ENCODE measurements around the gene MRPL34. TPM values are rescaled to one million over a fixed set of nuclear protein-coding genes. Genes with fewer than 3 reads are reported as not detected.

MRPL34 gene
- total RNA-seq, 4 donors from 2014 or later: 91.1 to 97.2 (median 92.8) TPM

DNA sequence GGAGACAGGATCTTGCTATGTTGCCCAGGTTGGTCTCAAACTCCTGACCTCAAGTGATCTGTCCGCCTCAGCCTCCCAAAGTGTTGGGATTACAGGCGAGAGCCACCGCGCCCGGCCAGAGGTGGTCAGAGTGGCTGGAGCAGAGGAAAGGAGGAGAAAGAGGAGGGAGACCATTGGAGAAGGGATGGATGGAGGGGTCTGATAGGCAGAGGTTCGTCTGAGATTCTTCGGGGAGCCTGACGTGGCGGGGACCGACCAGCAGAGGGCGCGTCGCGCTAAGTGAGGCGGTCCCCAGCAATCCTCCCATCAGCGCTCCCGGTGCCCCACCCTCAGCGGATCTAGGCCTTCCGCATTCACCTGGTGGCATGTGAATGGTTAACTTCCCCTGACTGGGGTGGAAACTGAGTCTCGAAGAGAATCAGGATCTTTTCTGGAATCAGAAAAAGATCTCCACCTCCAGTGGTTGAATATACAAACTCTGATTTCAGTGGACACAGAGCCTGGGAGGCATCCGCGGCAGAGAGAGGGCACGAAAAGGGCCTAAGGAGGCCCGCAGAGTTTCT lies 40.5 kb downstream of the MRPL34 start:
- intact Hi-C loops (cut with DNase I): loop anchor here (2.0 kb wide), 1 partner anchor 39 kb away; no protein-coding TSS in a partner anchor
- Histone ChIP-seq H3K36me3 (peaks cover 0 to 18% (median 0%) of the 10 kb centered on the region in 3 donors), H3K4me3 (no peak overlapping the region), H3K27ac (peak overlapping the region in 2 of 4 donors; percentile 33 to 72), H3K27me3 (peaks cover 0 to 15% (median 0%) of the 10 kb centered on the region in 4 donors), H3K9me3 (no peaks in the 10 kb centered on the region), H3K4me1 (peaks cover 7 to 44% (median 13%) of the 10 kb centered on the region in 3 donors)
- WGBS, 2 donors: 18 to 76% methylated on average over 5 to 18 of the region's 24 CpGs
- no peak for DNase-seq
- TF ChIP-seq CTCF (IDR thresholded peaks at IDR 0.05): peak; percentile 92 to 96 (median 94)
- no peak for TF ChIP-seq POLR2A (IDR thresholded peaks at IDR 0.05)

- no peak for TF ChIP-seq POLR2A (IDR thresholded peaks at IDR 0.05)
- TF ChIP-seq CTCF (IDR thresholded peaks at IDR 0.05): no peak
- Histone ChIP-seq H3K9me3 (no peaks in the 10 kb centered on the region), H3K27me3 (peaks cover 0 to 23% (median 0%) of the 10 kb centered on the region in 4 donors), H3K27ac (peak overlapping the region in 3 of 4 donors; percentile 43 to 82 (median 72)), H3K36me3 (peaks cover 0 to 6% (median 0%) of the 10 kb centered on the region in 3 donors), H3K4me1 (peaks cover 7 to 52% (median 13%) of the 10 kb centered on the region in 3 donors), H3K4me3 (no peak overlapping the region)
- 14 to 21% methylated on average over 5 of the region's 6 CpGs for WGBS, 2 donors
- intact Hi-C loops (cut with DNase I): loop anchor here (2.0 kb wide), 1 partner anchor 37 kb away; no protein-coding TSS in a partner anchor
- no peak for DNase-seq
Measured at GRCh38 chr19:17347361-17347760, 41.7 kb downstream of the MRPL34 start.

DNA sequence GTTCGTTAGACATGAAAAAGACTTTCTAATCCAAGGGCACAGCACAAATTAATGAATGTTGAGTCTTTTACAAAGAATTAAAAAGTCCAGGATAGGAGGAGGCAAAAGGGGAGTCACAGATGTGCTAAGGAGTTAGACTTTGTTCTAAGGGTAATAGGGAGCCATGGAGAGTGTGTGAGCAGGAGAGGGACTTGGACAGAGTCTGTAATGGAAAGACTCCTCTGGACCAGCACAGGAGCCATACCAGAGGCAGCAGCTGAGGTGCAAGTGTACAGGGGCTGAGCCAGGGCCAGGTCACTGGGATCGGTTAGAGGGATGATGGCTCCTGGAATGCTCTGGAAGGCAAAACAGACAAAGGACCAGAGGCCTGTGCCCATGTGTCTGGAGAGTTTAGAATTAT lies 42.2 kb downstream of the MRPL34 start:
- Histone ChIP-seq H3K4me3 (no peak overlapping the region), H3K4me1 (peaks cover 7 to 52% (median 13%) of the 10 kb centered on the region in 3 donors), H3K27me3 (peaks cover 0 to 27% (median 0%) of the 10 kb centered on the region in 4 donors), H3K36me3 (peaks cover 0 to 4% (median 0%) of the 10 kb centered on the region in 3 donors), H3K27ac (peak overlapping the region; percentile 4 to 82 (median 58)), H3K9me3 (no peaks in the 10 kb centered on the region)
- DNase-seq: no peak
- 47 to 74% methylated on average over 2 of the region's 2 CpGs for WGBS, 2 donors
- no peak for TF ChIP-seq POLR2A (IDR thresholded peaks at IDR 0.05)
- TF ChIP-seq CTCF (IDR thresholded peaks at IDR 0.05): no peak
- intact Hi-C loops (cut with DNase I): loop anchor here (2.0 kb wide), 1 partner anchor 37 kb away; no protein-coding TSS in a partner anchor

DNA sequence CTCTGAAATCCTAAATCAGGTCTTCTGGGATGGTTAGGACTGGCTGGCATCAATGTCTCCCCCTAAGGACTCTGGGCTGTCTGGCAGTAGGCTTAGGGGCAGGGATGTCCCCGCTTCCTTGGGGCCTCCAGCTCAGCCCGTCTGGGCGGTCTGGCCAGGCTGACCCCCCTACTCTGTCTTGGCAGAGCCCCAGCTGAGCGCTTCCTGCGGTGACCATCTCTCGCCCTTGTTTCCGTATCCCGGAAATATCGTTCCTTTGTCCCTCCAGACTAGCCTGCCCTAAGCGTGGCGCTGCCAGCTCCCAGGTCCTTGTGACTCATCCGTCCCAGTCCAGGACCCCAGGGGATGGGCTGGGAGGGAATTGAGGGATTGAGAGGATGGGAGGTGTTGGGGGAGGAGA lies 43.0 kb downstream of the MRPL34 start:
- Histone ChIP-seq H3K27me3 (peaks cover 0 to 31% (median 0%) of the 10 kb centered on the region in 4 donors), H3K36me3 (peaks cover 0 to under 1% (median 0%) of the 10 kb centered on the region in 3 donors), H3K27ac (peak overlapping the region in 3 of 4 donors; percentile 43 to 75 (median 72)), H3K4me1 (peaks cover 7 to 52% (median 13%) of the 10 kb centered on the region in 3 donors), H3K9me3 (no peaks in the 10 kb centered on the region), H3K4me3 (peak overlapping the region in 1 of 4 donors; percentile 22)
- 8 to 11% methylated on average over 10 to 12 of the region's 12 CpGs for WGBS, 2 donors
- intact Hi-C loops (cut with DNase I): no loop called here
- DNase-seq: no peak
- TF ChIP-seq POLR2A (IDR thresholded peaks at IDR 0.05): no peak
- no peak for TF ChIP-seq CTCF (IDR thresholded peaks at IDR 0.05)

GRCh38 chr19:17351815-17352435 lies 46.3 kb downstream of the MRPL34 start:
- no peak overlapping the region for H3K4me3 ChIP-seq
- DNase-seq: no peak
- peak overlapping the region in 2 of 4 donors; percentile 11 to 38 for H3K27ac ChIP-seq
- no peaks in the 10 kb centered on the region for H3K36me3 ChIP-seq
- intact Hi-C loops (cut with DNase I): no loop called here
- peaks cover 7 to 39% (median 9%) of the 10 kb centered on the region in 3 donors for H3K4me1 ChIP-seq
- TF ChIP-seq POLR2A (IDR thresholded peaks at IDR 0.05): no peak
- no peak for TF ChIP-seq CTCF (IDR thresholded peaks at IDR 0.05)
- peaks cover 0 to 31% (median 0%) of the 10 kb centered on the region in 4 donors for H3K27me3 ChIP-seq
- WGBS, 2 donors: 86 to 89% methylated on average over 33 to 34 of the region's 45 CpGs
- H3K9me3 ChIP-seq: no peaks in the 10 kb centered on the region

All from esophagus squamous epithelium (tissue), 5 donors.